Osteoblast (primary cell): ENCODE data around the gene CEP290. TPM values are rescaled to one million over a fixed set of nuclear protein-coding genes. Genes with fewer than 3 reads are reported as not detected.

Source experiments
- DNase-seq: peaks from one replicate; pipeline ENCODE4 v3.0.0; 2011; ENCODE audit warnings: low spot score, mixed read lengths; ENCODE audit not compliant: insufficient read length; ENCODE audit errors: missing footprints
- H2AFZ ChIP-seq: 2 replicates; pipeline ENCODE4 v1.6.0; 2011; ENCODE audit warnings: mild to moderate bottlenecking, low read length
- H3K27ac ChIP-seq: 2 replicates; pipeline ENCODE4 v1.5.1; 2011; ENCODE audit warnings: mild to moderate bottlenecking, low read depth, low read length, moderate library complexity
- H3K27me3 ChIP-seq: 2 replicates; pipeline ENCODE4 v1.6.0; 2012; ENCODE audit warnings: mild to moderate bottlenecking, control low read depth, inconsistent platforms, low read length, moderate library complexity; ENCODE audit not compliant: insufficient read depth
- H3K36me3 ChIP-seq: 2 replicates; pipeline ENCODE4 v1.5.1; 2011; ENCODE audit warnings: mild to moderate bottlenecking, low read length, control low read depth, moderate library complexity; ENCODE audit not compliant: insufficient read depth
- H3K4me1 ChIP-seq: 2 replicates; pipeline ENCODE4 v1.5.1; 2011; ENCODE audit warnings: mild to moderate bottlenecking, low read length, control low read depth, moderate library complexity; ENCODE audit not compliant: insufficient read depth
- H3K4me2 ChIP-seq: 2 replicates; pipeline ENCODE4 v1.6.0; 2011; ENCODE audit warnings: mild to moderate bottlenecking, low read length; ENCODE audit not compliant: insufficient read depth
- H3K4me3 ChIP-seq: fragments of 200-600 bp; sonication (generic); 3 replicates; pipeline ENCODE4 v1.5.1; 2012; ENCODE audit warnings: mild to moderate bottlenecking, low read length, inconsistent platforms; ENCODE audit not compliant: insufficient read depth
- H3K79me2 ChIP-seq: 2 replicates; pipeline ENCODE4 v1.6.0; 2012; ENCODE audit warnings: mild to moderate bottlenecking, low read length, control low read depth, inconsistent platforms; ENCODE audit not compliant: insufficient read depth
- H3K9me3 ChIP-seq: 2 replicates; pipeline ENCODE4 v1.5.1; 2011; ENCODE audit warnings: low read depth, low read length, control low read depth
- H4K20me1 ChIP-seq: 2 replicates; pipeline ENCODE4 v1.6.0; 2012; ENCODE audit warnings: mild to moderate bottlenecking, low read length, control low read depth; ENCODE audit not compliant: insufficient read depth
- CTCF ChIP-seq: IDR thresholded peaks from 2 replicates; pipeline ENCODE4 v1.5.1; 2011; ENCODE audit warnings: mild to moderate bottlenecking, low read depth, low read length, moderate library complexity; ENCODE audit errors: extremely low read depth
- total RNA-seq: library from RNA; depleted of rRNA; stranded (reverse); fragments of >200 nt; gene quantifications from 2 replicates; pipeline ENCODE4 v1.2.3, GENCODE V29; 2012

CEP290 gene
- total RNA-seq, 1 donor: 20.3 TPM

GRCh38 chr12:88113871-88114270 lies 28.0 kb downstream of the CEP290 start:
- H3K4me1 ChIP-seq: peaks cover 20% of the 10 kb centered on the region
- no peak for TF ChIP-seq CTCF
- peaks cover 26% of the 10 kb centered on the region for H3K36me3 ChIP-seq
- H3K27me3 ChIP-seq: no peaks in the 10 kb centered on the region
- H2AFZ ChIP-seq: peak overlapping the region; percentile 75
- peak overlapping the region; percentile 84 for H3K27ac ChIP-seq
- no peaks in the 10 kb centered on the region for H3K79me2 ChIP-seq
- H3K9me3 ChIP-seq: no peaks in the 10 kb centered on the region
- H3K4me2 ChIP-seq: peak overlapping the region; percentile 71
- no peaks in the 10 kb centered on the region for H4K20me1 ChIP-seq
- peak overlapping the region; percentile 54 for H3K4me3 ChIP-seq
- peak; percentile 61 for DNase-seq

GRCh38 chr12:88111074-88111652 lies 30.7 kb downstream of the CEP290 start:
- TF ChIP-seq CTCF: peak; percentile 50
- Histone ChIP-seq H3K9me3 (no peaks in the 10 kb centered on the region), H4K20me1 (no peaks in the 10 kb centered on the region), H3K79me2 (no peaks in the 10 kb centered on the region), H3K27me3 (no peaks in the 10 kb centered on the region), H3K4me2 (peak overlapping the region; percentile 84), H3K27ac (peak overlapping the region; percentile 60), H2AFZ (peak overlapping the region; percentile 79), H3K36me3 (peaks cover 11% of the 10 kb centered on the region), H3K4me3 (peak overlapping the region; percentile 56), H3K4me1 (peaks cover 20% of the 10 kb centered on the region)
- no peak for DNase-seq

GRCh38 chr12:88108021-88108420 lies 33.9 kb downstream of the CEP290 start:
- Histone ChIP-seq H3K4me1 (peaks cover 6% of the 10 kb centered on the region), H3K4me2 (no peak overlapping the region), H3K79me2 (no peaks in the 10 kb centered on the region), H3K27ac (no peak overlapping the region), H3K36me3 (peaks cover 18% of the 10 kb centered on the region), H3K4me3 (no peak overlapping the region), H4K20me1 (no peaks in the 10 kb centered on the region), H3K27me3 (no peaks in the 10 kb centered on the region), H2AFZ (no peak overlapping the region), H3K9me3 (no peaks in the 10 kb centered on the region)
- no peak for TF ChIP-seq CTCF
- DNase-seq: no peak

- Histone ChIP-seq H3K9me3 (no peaks in the 10 kb centered on the region), H2AFZ (no peak overlapping the region), H3K4me1 (no peaks in the 10 kb centered on the region), H3K4me3 (no peak overlapping the region), H3K27ac (no peak overlapping the region), H3K79me2 (no peaks in the 10 kb centered on the region), H4K20me1 (no peaks in the 10 kb centered on the region), H3K4me2 (no peak overlapping the region), H3K27me3 (no peaks in the 10 kb centered on the region), H3K36me3 (peaks cover 18% of the 10 kb centered on the region)
- no peak for DNase-seq
- TF ChIP-seq CTCF: no peak
Observed at GRCh38 chr12:88093573-88093972, 48.3 kb downstream of the CEP290 start.
